HG03469 (cell line): ENCODE data around the gene TLCD2.
"Not testable (repeated sequence)": the region's sequence is repeated elsewhere in the genome, so short reads cannot be mapped to it uniquely, and the experiment has no call there.

Source experiments
- ATAC-seq: cut with Tn5 transposase; IDR thresholded peaks from one replicate; pipeline ENCODE4 v1.9.1; 2021; ENCODE audit warnings: mild to moderate bottlenecking, moderate library complexity, moderate number of reproducible peaks; ENCODE audit not compliant: unreplicated experiment

TLCD2 gene

DNA sequence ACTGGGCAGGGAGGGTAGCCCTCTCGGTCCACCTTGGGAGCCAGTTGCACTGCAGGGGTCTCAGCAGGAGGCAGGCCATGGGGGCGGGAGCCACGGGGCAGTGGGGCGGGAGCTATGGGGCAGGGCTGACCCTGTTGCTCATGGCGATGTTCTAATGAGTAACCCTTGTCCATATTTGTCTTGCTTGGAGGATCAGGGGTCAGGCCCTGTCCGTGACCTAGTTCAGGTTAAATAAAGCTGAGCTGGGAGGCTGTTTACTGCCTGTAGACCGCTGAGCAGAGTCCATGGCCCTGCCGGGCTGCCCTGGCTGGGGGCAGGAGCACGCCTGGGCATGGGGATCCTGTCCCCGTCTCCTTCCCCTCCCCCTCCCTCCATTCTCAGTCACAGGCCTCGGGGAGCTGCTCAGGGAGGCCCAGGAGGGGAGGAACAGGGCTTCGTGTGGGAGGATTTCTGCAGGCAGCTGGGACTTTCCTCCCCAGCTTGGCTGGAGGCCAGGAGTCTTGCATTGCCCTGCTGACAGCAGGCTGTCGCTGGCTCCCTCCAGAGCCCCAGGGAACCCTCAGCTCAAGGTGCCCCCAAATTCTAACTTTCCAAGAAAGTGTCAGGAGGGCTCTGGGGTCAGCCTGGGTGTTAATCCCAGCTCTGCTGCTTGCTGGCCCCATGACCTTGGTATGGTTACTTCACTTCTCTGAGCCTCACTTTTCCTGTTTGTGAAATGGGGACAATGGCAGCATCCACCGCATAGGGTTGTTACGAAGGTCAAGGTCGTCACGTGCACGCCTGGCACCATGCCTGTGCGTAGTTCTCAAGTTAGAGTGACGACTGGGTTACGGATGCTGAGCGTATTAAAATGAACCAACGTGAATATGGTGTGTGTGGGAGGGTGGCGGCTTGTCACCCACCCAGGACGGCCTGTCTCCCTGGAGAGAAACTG is 26.4 kb upstream of the TLCD2 start:
- ATAC-seq: no peak

DNA sequence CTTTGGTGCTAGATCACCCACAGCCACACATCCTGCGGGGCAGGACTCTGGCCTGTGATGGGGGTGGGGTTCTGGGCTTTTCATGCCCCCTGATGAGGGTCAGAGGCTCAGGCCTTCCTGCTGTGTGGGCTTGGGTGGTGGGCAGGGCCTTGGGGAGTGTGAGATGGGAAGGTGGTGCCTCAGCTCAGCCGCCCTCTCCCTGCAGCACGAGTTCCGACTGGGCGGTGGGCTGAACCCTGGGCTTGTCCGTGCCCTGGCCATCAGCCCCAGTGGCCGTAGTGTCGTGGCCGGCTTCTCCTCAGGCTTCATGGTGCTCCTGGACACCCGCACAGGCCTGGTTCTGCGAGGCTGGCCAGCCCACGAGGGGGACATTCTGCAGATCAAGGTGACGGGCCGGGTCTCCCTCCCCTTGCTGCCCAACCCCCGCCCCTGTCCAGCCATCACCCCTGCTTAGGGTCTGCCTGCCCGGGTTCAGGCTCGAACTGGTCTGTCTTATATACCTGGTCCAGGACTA is 25.7 kb upstream of the TLCD2 start:
- no peak for ATAC-seq

DNA sequence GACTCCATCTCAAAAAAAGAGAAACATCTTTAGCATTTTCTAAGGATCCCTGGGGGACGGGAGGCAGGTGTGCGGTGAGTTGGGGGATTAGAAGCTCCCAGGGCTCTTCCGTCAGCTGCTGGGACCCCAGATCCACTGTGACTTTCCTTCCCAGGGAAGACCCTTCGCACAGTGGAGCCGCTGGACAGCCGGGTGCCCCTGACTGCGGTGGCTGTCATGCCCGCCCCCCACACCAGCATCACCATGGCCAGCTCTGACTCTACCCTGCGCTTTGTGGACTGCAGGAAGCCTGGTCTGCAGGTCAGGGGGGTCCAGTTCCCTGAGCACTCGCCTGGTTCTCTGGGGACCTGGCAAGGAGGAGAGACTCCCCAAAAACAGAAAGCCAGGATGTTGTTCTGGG is 25.2 kb upstream of the TLCD2 start:
- ATAC-seq: no peak

DNA sequence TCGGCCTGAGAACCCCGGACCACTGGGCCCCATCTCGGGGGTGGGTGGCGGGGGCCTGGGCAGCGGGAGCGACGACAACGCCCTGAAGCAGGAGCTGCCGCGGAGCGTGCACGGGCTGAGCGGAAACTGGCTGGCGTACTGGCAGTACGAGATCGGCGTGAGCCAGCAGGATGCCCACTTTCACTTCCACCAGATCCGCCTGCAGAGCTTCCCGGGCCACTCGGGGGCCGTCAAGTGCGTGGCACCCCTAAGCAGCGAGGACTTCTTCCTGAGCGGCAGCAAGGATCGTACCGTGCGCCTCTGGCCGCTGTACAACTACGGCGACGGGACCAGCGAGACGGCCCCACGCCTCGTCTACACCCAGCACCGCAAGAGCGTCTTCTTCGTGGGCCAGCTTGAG is 23.6 kb upstream of the TLCD2 start:
- ATAC-seq: no peak

DNA sequence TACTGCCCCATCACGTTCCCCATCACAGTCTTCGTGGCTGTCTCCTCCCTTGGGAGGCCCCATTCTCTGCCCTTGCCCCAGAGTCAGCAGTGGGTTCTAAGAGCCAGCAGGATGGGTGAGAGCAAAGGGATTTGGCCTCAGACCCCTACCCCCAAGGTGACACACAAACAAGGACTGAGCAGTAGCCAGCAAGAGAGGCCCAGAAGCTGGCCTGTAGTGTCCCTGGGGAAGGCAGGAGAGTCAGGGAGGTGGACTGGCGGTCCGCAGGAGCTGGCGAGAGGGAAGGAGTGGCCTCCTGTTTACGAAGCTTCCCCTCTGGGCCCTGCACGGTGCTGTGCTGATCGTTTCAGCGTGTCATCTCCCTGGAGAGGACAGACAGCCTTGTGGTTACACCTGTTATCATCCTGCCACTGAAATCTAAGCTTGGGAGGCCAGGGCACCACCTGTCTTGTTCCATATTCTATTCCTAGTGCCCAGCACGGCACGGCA is 22.7 kb upstream of the TLCD2 start:
- no peak for ATAC-seq

DNA sequence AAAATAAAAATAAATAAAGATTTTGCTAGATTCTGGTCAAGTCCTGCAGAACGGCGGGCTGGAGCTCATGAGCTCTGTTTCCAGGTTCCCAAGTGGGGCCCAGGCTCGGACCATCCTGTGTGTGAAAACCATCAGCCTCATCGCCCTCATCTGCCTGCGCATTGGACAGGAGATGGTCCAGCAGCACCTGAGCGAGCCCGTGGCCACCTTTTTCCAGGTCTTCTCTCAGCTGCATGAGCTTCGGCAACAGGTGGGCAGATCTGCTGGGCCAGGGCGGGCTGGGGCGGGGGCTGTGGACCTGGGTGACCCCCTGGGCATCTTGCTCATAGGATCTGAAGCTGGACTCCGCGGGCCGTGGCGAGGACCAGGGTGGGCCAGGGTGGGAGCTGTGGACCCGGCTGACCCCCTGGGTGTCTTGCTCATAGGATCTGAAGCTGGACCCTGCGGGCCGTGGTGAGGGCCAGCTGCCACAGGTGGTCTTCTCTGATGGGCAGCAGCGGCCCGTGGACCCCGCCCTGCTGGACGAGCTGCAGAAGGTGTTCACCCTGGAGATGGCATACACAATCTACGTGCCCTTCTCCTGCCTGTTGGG is 22.2 kb upstream of the TLCD2 start:
- ATAC-seq: no peak

DNA sequence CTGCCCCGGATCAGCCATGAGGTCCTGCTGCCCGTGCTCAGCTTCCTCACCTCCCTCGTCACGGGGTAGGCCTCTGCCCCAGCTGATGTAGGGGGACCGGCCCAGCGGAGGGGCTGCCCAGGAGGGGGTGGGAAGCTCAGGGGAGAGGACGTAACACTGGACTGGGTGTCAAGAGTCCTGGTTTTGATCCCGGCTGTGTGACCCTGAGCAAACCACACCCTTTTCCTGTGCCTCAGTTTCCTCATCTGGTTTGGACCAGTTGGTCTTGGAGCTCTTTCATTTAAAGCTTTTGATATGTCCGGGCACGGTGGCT is 21.0 kb upstream of the TLCD2 start:
- no peak for ATAC-seq

DNA sequence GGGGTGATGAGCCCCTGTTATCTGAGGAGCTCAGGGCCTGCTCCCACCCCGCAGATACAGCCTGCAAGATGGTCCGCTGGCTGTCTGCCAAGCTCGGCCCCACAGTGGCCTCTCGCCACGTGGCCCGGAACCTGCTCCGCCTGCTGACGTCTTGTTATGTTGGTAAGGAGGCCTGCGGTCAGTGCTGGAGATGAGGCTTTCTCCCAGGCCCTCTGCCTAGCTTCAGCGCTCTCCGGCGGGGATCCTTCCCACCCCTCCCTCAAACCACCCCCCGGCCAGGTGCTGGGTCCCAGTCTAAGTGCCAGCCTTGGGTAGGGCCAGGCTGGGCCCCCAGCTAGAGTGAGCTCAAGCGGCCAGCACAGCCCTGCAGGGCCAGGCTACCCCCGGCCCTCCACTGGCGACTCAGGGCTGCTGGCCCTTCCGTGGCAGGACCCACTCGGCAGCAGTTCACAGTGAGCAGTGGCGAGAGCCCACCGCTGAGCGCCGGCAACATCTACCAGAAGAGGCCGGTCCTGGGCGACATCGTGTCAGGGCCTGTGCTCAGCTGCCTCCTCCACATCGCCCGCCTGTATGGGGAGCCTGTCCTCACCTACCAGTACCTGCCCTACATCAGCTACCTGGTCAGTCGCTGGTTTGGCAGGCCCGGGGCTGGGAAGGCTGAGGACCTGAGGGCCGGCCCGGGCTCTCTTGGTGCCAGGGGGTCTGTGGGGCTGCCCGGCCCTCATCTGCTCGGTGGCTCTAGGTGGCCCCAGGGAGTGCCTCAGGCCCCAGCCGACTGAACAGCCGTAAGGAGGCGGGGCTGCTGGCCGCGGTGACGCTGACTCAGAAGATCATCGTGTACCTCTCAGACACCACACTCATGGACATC is 20.4 kb upstream of the TLCD2 start:
- ATAC-seq: no peak

DNA sequence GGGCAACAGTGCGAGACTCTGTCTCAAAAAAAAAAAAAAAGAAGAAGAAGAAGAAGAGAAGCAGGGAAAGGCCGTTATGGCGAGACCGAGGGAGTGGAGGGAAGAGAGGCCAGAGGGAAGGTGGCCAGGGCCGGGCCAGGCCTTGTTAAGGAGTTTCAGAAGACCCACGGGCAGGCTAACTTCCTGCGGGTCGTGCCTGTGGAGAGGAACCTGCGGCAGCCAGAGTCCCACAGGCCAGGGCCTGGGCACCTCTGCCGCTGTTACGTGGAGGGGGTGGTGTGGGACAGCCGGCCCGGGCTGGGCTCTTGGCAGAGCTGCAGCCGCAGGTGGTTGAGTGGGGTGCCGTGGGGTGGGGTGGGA is 19.8 kb upstream of the TLCD2 start:
- no peak for ATAC-seq

DNA sequence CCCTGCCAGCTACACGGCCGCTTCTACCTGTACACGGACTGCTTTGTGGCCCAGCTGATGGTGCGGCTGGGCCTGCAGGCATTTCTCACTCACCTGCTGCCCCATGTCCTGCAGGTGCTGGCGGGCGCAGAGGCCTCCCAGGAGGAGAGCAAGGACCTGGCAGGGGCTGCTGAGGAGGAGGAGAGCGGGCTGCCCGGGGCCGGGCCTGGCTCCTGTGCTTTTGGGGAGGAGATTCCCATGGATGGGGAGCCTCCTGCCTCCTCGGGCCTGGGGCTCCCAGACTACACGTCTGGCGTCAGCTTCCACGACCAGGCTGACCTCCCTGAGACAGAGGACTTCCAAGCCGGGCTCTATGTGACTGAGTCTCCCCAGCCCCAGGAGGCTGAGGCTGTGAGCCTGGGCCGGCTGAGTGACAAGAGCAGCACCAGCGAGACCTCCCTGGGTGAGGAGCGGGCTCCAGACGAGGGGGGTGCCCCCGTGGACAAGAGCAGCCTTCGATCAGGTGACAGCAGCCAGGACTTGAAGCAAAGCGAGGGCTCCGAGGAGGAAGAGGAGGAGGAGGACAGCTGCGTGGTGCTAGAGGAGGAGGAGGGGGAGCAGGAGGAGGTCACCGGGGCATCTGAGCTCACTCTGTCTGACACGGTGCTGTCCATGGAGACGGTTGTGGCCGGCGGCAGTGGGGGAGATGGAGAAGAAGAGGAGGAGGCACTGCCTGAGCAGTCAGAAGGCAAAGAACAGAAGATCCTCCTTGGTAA is 17.9 kb upstream of the TLCD2 start:
- no peak for ATAC-seq

DNA sequence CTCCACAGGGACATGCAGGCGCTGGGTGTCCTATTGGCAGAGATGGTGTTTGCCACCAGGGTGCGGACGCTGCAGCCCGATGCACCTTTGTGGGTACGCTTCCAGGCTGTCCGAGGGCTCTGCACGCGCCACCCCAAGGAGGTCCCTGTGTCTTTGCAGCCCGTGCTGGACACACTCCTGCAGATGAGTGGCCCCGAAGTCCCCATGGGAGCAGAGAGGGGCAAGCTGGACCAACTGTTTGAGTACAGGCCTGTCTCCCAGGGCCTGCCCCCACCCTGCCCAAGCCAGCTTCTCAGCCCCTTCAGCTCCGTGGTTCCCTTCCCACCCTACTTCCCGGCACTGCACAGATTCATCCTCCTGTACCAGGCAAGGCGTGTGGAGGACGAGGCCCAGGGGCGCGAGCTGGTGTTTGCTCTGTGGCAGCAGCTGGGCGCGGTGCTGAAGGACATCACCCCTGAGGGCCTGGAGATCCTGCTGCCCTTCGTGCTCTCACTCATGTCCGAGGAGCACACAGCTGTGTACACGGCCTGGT is 17.1 kb upstream of the TLCD2 start:
- ATAC-seq: no peak

DNA sequence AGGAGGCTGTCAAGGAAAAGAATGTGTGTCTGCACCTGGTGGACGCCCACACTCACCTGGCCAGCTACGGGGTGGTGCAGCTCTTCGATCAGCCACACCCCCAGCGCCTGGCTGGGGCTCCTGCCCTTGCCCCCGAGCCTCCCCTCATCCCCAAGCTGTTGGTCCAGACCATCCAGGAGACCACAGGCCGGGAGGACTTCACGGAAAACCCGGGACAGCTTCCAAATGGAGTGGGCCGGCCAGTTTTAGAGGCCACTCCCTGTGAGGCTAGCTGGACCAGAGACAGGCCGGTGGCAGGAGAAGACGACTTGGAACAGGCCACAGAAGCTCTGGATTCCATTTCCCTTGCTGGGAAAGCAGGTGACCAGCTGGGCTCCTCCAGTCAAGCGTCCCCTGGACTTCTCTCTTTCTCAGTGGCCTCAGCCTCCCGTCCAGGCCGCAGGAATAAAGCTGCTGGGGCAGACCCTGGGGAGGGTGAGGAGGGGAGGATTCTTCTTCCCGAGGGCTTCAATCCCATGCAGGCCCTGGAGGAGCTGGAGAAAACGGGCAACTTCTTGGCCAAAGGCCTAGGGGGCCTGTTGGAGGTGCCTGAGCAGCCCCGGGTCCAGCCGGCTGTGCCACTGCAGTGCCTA is 16.6 kb upstream of the TLCD2 start:
- no peak for ATAC-seq

DNA sequence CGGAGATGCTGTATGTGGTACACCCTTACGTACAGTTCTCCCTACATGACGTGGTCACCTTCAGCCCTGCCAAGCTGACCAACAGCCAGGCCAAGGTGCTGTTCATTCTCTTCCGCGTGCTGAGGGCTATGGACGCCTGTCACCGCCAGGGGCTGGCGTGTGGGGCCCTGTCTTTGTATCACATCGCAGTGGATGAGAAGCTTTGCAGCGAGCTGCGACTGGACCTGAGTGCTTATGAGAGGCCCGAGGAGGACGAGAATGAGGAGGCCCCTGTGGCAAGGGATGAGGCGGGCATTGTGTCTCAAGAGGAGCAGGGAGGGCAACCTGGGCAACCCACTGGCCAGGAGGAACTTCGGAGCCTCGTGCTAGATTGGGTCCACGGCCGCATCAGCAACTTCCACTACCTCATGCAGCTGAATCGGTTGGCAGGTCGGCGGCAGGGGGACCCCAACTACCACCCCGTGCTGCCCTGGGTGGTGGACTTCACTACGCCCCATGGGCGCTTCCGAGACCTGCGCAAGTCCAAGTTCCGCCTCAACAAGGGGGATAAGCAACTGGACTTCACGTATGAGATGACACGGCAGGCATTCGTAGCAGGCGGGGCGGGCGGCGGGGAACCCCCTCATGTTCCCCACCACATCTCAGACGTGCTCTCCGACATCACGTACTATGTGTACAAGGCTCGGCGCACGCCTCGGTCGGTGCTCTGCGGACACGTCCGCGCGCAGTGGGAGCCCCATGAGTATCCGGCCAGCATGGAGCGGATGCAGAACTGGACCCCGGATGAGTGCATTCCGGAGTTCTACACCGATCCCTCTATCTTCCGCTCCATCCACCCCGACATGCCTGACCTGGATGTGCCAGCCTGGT is 15.7 kb upstream of the TLCD2 start:
- ATAC-seq: no peak

DNA sequence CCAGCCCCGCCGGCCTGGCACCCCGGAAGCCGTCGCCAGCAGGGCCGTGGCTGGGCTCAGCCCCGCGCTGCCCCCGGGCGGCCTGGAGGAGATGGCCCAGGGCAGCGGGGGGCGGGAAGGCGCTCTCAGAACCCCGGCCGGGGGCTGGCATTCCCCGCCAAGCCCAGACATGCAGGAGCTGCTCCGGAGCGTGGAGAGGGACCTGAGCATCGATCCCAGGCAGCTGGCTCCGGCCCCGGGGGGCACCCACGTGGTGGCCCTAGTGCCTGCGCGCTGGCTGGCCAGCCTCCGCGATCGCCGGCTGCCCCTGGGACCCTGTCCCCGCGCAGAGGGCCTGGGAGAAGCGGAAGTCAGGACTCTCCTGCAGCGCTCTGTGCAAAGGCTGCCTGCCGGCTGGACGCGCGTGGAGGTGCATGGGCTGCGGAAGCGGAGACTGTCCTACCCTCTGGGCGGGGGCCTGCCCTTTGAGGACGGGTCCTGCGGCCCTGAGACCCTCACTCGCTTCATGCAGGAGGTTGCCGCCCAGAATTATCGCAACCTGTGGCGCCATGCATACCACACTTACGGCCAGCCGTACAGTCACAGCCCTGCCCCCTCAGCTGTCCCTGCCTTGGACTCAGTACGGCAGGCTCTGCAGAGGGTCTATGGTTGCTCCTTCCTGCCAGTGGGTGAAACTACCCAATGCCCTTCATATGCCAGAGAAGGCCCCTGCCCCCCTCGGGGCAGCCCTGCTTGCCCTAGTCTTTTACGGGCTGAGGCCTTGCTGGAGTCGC is 14.9 kb upstream of the TLCD2 start:
- ATAC-seq: no peak

DNA sequence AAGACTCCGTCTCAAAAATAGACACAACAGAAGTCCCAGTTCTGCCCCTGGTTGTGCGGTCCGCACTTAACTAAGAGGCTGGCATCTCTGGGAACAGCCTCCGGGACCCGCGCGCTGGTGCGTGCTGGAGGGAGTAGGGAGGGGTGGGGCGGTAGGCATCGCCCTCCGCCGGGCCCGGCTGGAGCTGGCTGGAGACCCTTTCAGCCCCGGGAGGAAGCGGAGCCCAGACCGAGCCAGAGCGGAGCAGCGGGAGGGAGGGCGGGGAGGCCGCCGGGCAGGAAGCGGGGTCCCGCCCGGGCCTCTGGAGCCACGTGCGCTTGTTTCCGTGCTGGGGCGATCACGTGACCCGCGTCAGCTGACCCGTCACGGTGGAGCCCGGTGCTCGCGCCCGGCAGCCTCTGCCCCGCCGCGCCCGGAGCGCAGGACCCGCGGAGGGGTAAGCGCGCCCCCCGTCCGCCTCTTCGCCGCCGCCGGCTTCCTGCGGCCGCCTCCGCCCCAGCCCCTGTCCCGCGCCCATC is 14.2 kb upstream of the TLCD2 start, which contains the start of gene WDR81:
Gene WDR81, plus strand, starts transcription at position 354 of the 518 bp plus-strand sequence. CDS start 256 bp downstream, outside the sequence.
- no peak for ATAC-seq

DNA sequence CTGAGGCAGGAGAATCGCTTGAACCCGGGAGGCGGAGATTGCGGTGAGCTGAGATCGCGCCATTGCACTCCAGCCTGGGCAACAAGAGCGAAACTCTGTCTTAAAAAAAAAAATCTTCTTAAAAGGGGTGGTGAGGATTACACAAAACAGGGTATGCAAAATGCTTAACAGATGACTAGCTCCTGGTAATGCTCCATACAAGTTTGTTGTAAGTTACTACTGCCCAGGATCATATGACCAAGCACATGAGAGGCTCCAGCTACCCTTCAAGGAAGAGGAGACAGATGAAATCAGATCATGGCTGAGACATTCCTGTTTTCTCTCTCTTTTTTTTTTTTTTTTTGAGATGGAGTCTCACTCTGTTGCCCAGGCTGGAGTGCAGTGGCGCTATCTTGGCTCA is 11.8 kb upstream of the TLCD2 start:
- ATAC-seq: not testable (repeated sequence)

DNA sequence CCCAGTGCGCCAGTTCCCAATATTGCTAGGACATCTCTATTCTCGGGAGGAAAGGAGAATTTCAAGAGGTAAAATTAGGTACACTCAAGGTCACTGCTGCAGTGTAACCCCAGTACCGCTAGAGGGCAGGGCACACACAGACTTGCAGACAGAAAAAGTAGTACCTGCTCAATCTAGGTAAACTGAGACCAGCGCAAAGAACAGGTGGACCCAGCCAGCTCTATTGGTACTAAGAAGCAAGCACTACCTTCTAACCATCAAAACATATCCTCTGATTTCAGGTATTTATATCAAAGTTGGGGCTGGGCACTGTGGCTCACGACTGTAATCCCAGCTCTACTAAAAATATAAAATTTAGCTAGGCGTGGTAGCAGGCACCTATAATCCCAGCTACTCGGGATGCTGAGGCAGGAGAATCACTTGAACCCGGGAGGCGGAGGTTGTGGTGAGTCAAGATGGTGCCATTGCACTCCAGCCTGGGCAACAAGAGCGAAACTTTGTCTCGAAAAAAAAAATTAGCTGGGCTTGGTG is 10.7 kb upstream of the TLCD2 start:
- ATAC-seq: no peak
